ENCODE measurements around the gene TOMM20. TPM values are rescaled to one million over a fixed set of nuclear protein-coding genes. Genes with fewer than 3 reads are reported as not detected.

TOMM20 gene
- total and polyA plus RNA-seq, 12 donors, result 40.0 to 113 (median 92.3) TPM

DNA sequence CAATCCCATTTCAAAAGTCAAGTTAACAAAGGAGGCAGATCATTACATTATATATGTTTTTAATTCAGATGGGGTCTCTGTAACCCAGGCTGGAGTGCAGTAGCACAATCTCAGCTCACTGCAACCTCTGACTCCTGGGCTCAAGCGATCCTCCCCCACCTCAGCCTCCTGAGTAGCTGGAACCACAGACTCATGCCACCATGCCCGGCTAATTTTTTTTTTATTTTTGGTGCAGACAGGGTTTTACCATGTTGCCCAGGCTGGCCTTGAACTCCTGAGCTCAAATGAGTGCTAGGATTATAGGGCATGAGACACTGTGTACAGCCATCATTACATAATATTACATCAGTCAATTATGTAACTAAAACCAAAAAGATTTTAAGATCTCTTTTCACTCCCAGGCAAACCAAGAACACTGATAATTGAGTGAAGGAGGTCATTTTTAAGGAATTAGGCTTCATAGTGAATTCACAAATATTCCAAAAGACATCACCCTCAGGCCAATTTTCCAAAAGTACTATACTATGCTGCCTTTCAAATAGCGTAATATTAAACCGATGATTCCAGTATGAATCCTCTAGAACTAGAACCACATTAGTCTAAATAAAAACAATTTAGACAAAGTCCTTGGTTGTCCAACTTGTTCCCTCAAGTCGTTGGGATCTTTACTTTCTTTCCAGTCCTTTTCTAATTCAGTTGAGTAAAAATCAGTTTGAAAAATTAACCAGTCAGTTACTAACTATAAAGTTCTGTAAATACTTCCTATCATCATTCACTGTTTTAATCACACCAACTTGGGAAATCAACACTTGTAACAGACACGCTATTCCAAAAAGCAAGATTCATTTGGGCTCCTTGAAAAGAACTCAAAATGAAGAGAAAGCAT lies 16.1 kb downstream of the TOMM20 start:
- DNase-seq, result no peak
- intact Hi-C loops (cut with DNase I), result no loop called here
- Histone ChIP-seq H3K27ac (no peak overlapping the region), H3K4me1 (no peaks in the 10 kb centered on the region), H3K36me3 (peaks cover 0 to 100% (median 50%) of the 10 kb centered on the region in 9 donors), H3K9me3 (no peaks in the 10 kb centered on the region), H3K4me3 (no peak overlapping the region), H3K27me3 (no peaks in the 10 kb centered on the region)
- WGBS, 2 donors, result 89 to 94% methylated on average over 6 of the region's 6 CpGs
- TF ChIP-seq, protein P1, sequence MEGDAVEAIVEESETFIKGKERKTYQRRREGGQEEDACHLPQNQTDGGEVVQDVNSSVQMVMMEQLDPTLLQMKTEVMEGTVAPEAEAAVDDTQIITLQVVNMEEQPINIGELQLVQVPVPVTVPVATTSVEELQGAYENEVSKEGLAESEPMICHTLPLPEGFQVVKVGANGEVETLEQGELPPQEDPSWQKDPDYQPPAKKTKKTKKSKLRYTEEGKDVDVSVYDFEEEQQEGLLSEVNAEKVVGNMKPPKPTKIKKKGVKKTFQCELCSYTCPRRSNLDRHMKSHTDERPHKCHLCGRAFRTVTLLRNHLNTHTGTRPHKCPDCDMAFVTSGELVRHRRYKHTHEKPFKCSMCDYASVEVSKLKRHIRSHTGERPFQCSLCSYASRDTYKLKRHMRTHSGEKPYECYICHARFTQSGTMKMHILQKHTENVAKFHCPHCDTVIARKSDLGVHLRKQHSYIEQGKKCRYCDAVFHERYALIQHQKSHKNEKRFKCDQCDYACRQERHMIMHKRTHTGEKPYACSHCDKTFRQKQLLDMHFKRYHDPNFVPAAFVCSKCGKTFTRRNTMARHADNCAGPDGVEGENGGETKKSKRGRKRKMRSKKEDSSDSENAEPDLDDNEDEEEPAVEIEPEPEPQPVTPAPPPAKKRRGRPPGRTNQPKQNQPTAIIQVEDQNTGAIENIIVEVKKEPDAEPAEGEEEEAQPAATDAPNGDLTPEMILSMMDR (IDR thresholded peaks at IDR 0.05), result no peak
- no peak for ATAC-seq

- 94% methylated on average over 3 of the region's 3 CpGs for WGBS, 2 donors
- TF ChIP-seq, protein P1 (IDR thresholded peaks at IDR 0.05), result no peak
- no peaks in the 10 kb centered on the region for H3K4me1 ChIP-seq
- intact Hi-C loops (cut with DNase I), result no loop called here
- no peak for ATAC-seq
- H3K27me3 ChIP-seq, result no peaks in the 10 kb centered on the region
- no peak overlapping the region for H3K4me3 ChIP-seq
- H3K27ac ChIP-seq, result no peak overlapping the region
- no peak for DNase-seq
- H3K9me3 ChIP-seq, result no peaks in the 10 kb centered on the region
- peaks cover 0 to 95% (median 45%) of the 10 kb centered on the region in 9 donors for H3K36me3 ChIP-seq
These were observed 17.5 kb downstream of the TOMM20 start for GRCh38 chr1:235111107-235111506.

- no peak for DNase-seq
- H3K4me1 ChIP-seq, result peaks cover 1 to 7% (median 6%) of the 10 kb centered on the region in 9 donors
- no peak overlapping the region for H3K27ac ChIP-seq
- H3K27me3 ChIP-seq, result no peaks in the 10 kb centered on the region
- no peaks in the 10 kb centered on the region for H3K9me3 ChIP-seq
- no peak for ATAC-seq
- H3K4me3 ChIP-seq, result no peak overlapping the region
- intact Hi-C loops (cut with DNase I), result loop anchor here in 4 of 10 donors (5.0 to 10.0 kb wide), 2 partner anchors 306 to 308 kb away; no protein-coding TSS in a partner anchor
- 90 to 91% methylated on average over 11 of the region's 11 CpGs for WGBS, 2 donors
- TF ChIP-seq, protein P1 (IDR thresholded peaks at IDR 0.05), result no peak
- peaks cover 0 to 73% (median 32%) of the 10 kb centered on the region in 9 donors for H3K36me3 ChIP-seq
These were observed 19.8 kb downstream of the TOMM20 start for GRCh38 chr1:235108876-235109275.

DNA sequence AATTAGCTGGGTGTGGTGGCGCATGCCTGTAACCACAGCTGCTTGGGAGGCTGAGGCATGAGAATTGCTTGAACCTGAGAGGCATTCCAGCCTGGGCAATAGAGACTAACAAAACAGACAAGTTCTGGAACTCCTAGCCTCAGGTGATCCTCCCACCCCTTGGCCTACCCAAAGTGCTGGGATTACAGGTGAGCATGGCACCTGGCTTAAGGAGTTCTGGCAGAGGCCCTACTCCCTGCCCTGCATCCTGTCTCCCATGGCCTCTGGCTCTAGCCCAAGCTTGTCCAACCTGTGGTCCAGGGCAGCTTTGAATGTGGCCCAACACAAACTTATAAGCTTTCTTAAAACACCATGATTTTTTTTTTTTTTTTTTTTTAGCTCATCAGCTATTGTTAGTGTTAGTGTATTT lies 20.4 kb downstream of the TOMM20 start:
- WGBS, 2 donors, result 100% methylated on average over 1 of the region's 1 CpG
- H3K4me3 ChIP-seq, result no peak overlapping the region
- intact Hi-C loops (cut with DNase I), result loop anchor here in 4 of 10 donors (5.0 to 10.0 kb wide), 2 partner anchors 307 to 309 kb away; no protein-coding TSS in a partner anchor
- ATAC-seq (no peak), DNase-seq (no peak)
- peaks cover 3 to 10% (median 6%) of the 10 kb centered on the region in 9 donors for H3K4me1 ChIP-seq
- peaks cover 0 to 66% (median 26%) of the 10 kb centered on the region in 9 donors for H3K36me3 ChIP-seq
- H3K9me3 ChIP-seq, result no peaks in the 10 kb centered on the region
- no peak overlapping the region for H3K27ac ChIP-seq
- TF ChIP-seq, protein P1 (IDR thresholded peaks at IDR 0.05), result no peak
- no peaks in the 10 kb centered on the region for H3K27me3 ChIP-seq
